Retina (tissue), 1 donor: ENCODE measurements around the gene CEBPE.
A peak's percentile ranks its signal among the peaks of the same experiment; 100 is the strongest.

Experiments used
- DNase-seq: peaks from one replicate; pipeline ENCODE4 v3.0.0-alpha.2; 2016

CEBPE gene

DNA sequence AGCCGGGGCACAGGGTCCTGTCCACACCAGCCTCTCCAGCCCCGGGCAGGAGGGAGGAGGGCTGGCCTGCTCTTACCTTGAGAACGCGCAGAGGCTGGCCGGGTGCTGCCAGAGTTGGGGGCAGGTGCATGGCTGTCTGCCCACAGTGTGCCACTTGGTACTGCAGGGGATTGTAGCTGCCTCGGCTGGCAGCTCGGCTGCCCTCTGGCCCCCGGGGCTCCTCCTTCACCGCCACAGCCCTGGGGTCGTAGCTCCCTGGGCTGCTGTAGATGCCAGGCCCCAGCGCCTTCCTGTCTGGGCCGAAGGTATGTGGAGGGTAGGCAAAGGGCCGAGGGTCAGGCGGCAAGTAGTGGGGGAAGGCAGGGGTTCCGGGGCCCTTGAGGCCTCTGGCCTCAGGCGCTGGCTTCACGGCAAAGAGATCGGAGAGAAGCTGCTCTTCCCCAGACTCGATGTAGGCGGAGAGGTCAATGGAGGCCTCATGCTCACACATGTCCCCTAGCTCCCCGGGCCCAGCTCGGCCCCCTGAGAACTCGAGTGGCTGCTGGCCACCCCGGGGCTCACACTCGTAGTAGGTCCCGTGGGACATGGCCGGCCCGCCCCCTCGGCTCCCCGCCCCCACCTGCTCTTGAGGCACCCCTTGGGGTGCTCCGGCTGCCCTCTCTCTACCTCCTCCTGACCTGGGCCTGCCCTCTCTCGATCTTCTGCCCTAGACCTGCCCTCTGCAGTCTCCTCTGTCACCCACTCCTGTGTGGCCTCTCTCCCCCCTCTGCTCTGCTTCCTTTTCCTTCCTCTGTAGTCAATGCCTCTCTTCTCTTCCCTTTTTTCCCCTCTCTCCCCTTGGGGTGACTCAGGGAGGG is at the start of gene CEBPE:
Gene CEBPE (minus strand): TSS at position 750 of the 857 bp plus-strand sequence. CDS start 164 bp downstream, at position 586.
- DNase-seq, result no peak

DNA sequence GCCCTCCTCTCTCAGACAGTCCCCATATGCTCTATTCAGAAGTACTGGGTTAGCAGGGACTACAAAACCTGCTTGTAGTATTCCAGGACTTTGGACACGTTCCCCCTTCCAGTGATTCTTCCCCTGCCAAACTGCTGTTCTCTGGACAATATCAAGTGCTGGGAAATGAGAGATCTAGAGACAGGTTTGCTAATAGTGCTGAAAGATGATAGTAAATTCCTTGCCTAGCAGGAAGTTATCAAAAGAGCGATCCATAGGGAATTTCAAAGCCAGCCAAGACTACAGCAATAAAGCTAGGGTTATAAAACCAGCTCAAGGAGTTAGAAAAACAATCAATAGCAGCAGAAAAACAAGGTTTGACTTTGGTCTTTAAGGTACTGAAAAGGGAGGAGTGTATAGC is 49.2 kb upstream of the CEBPE start:
- no peak for DNase-seq

DNA sequence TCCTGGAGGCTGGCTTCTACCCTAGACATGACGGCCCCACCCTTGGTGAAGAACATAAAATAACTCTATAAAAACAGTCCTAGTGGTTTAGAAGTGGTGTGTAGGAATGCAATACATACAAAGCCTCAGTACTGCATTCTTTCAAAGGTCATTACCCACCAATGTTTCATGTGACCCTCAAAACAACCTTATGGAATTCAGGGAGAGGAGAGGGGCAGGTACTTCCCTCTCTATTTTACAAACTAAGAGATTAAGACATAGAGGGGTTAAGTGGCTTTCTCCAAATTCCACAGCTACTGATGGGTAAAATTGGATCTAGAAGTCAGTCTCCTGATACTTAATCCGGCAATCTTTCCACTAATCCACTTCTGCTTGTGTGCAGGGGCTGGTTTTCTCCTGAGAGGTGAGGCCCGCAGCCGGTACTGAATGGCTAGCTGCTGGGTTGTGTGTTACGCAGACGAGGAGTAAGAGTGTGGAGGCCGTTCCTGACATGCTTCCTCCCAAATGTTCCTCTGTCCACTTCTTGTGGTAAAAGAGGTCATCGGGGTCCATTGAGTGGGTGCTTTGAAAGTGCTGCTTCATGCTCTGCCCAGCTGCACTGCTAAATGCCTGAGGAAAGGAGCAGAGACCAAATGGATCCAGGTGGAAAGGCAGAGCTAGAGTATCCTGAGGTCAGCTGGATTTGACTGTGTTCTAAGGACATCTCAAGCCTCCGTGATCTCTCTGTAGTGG is 48.2 kb upstream of the CEBPE start:
- DNase-seq, result no peak

DNA sequence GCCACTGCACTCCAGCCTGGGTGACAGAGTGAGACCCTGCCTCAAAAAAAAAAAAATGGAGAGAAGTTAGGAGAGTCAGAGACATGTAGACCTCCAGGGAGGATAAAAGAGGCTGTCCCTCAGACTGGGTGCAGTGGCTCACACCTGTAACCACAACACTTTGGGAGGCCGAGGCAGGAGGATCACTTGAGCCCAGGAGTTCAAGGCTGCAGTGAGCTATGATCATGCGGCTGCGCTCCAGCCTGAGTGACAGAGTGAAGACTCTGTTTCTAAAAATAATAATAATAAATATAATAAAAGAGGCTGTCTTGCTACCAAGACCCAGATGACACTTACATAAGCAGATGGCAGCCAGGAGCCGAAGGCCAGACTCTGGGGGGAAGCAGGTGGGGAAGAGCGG is 45.9 kb upstream of the CEBPE start:
- DNase-seq, result no peak

DNA sequence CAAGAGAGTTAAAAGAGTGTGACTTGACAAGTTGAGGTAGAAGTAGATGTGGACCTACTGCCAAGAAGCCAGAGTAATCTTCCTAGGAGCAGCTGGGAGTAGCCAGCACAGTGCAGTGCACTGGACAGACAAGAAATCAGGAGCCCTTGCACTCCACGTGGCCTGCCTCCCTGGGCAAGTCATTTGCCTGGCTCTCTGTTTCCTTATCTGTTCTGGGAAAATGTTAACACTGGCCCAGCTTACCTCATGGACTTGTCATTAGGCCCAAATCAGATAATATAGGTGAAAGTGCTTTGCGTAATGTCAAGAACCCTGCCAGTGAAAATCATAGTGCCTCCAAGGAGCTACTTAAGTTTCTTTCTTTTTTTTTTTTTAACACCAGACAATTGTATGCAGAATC is 45.2 kb upstream of the CEBPE start:
- no peak for DNase-seq

DNA sequence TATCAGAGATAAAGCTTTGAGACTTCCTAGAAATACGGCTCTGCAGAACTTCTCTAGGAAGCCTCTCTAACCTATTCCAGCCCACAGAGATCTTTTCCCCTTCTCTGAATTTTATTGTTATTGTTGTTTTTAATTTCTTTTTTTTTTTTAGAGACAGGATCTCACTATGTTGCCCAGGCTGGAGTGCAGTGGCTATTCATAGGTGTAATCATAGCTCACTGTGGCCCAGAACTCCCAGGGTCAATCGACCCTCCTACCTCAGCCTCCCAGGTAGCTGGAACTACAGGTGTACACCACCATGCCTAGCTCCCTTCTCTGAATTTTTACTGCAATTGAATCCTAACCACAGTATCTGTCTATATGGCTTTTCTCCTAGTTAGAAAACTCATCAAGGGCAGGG is 44.8 kb upstream of the CEBPE start:
- no peak for DNase-seq

DNA sequence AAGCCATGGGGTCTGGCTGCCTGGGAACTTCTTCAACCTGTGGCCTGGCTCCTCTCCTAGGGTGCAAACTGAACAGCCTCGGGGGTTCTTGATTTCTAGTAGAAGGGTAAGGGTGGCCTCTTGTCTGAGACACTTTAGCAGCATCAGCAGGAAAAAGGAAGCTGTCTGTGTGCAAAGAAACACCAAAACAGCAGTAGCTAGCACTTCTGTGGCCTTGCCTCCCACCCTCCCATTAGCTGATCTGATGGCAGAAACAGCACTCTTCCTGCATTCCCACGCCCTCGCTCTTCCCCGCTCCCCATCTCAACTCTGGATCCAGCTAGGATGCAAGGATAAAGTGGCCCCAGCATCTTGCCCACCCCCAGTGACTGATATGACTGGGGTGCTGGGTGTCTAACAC is 43.7 kb upstream of the CEBPE start:
- no peak for DNase-seq

DNA sequence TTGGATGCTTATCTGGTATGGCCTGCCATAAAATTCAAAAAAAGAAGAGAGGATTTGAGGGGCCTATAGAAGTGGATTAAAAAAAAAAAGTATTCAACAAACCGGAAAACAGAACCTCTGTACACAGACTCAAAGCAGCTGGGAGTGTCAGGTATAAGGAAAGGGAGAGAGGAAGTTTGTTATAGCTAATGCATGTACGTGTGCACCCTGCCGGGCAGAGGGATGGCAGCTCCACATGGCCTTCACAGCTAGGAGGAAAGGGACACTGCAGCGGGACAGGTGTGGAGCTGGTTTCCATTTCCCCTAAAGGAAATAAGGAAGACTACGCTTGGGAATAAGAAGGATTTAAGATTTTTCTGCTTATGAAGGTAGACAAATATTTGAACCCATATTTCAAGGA is 43.0 kb upstream of the CEBPE start:
- no peak for DNase-seq

DNA sequence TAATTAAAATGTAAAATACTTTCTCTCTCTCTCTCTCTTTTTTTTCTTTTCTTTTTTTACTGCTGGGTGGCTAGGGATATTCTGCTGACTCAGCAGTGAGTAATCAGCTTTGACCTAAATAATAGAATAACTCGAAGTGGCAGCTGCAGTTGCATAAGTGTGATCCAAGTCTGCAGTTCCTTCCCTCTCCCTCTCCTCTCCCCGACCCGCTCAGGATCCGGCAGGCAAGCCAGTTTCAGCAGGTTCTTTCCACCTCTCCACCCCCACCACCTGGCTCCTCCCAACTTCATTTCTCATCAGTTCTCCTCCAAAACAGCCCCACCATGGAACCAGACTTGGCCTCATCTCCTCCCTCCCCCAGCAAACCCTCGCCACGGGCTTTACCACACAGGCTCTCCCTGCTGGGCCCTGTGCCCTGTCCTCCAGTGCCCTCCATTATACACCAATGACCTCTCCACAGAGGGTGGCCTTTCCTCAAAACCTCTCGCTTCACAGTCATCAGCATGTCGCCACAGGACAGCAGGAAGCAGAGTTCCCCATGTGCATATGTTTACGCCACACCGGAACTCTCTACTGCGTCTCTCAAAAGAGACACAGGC is 42.0 kb upstream of the CEBPE start:
- peak; percentile 79 for DNase-seq

DNA sequence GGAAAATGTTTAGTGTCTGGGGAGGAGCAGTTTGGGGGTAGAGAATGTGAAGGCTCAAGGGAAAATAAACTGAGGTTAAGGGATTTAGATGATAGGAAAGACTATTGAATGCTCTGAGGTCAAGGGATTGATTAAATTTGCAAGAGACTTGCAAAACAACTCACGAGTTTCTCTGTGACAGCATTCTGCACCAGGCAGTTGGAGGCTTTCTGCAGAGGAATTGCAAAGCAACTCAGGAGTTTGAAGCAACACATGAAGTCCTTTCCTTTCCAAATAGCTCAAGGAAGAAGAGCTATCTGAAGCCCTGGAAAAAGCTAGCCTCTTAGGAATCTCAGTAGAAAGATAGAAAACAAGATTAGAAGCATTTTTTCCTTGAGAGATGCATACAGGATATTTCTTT is 40.5 kb upstream of the CEBPE start:
- no peak for DNase-seq

DNA sequence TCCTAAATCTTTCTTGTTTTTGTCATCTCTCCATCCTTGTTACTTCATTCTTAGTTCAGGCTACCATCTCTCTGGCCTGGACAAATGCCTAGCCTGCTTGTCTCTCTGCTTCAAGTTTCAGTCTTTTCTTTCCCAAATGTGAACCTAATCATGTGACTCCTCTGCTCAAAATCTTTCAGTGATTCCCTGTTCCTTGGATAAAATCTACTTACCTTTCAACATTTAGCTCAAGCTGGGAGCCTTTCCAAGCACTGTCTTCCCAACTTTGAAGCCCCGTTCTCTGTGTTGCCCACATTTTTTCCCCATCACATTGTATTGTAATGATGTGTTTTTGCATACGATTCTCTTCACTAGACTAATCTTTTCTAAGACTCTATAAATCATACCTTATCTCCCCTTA is 39.7 kb upstream of the CEBPE start:
- no peak for DNase-seq

DNA sequence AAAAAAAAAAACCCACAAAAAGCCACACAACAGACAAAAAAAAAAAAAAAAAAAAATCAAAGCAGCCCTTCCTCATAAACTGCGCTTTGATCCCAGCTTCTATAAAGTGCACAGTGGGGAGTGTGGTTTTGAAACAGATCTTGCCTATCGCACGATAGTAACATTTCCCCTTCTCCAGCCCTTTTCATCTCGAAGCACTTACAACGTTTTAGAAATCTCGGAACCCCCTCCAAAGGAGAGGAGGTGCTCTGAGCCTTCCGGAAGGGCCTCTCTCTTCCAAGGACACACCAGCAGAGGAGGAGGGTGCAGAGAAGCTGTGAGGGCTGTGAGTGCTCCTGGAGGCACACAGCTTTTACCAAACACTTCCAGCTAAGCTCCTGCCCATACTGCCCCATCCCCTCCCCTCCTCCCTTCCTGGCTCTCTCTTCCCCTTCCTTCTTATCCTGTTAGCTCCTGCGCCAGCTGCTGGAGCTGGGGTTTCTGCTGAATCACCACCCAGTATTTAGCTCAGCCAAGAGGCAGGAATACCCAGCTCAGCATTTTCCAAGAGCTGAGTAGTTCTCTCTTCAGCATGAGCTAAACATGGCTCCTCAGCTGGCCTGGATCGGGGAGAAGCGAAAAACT is 36.0 kb upstream of the CEBPE start:
- DNase-seq, result peak; percentile 34

DNA sequence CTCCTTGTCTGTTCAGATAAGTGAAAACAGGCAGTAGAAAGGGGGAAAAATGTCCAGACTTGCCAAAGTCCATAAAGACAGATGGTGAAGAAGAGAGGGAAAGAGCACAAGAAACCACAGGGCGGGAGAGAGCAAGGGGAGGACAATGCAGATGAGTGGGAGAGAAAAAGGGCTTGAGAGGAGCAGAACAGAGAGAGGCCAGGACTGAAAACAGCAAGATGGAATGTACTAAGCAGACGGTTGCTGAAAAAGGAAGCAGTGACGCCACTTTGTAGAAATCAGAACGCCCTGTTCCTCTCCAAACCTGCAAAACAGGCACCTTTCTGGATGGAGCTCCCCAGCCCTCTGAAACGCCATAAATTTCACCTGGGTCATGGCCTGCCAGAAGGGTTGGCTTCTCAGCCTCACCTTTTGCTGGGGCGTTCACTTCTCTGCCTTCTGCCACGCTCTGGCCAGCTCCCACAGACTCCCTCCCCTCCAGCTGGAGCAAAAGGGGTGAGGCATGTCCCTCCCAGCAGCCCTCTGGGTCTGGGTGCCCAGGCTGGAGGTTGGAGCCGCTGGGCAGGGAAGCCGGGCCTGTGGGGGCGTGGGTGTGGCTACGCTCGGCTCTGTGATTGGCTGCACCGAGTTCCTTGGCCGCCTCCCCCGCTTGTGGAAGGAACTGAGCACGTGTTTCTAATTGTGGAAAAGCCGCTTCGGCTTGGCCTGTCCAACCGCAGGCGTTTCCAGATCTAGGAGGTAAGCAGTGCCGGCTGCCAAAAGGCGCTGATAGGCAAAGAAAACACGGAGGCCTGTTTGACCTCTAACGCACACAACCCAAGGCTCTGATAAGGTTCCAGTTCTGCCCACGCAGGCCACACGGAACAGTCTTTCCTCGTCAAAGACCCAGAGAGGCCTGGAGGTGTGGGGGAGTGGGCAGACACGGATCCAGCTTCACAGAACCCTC is 35.1 kb upstream of the CEBPE start:
- no peak for DNase-seq

DNA sequence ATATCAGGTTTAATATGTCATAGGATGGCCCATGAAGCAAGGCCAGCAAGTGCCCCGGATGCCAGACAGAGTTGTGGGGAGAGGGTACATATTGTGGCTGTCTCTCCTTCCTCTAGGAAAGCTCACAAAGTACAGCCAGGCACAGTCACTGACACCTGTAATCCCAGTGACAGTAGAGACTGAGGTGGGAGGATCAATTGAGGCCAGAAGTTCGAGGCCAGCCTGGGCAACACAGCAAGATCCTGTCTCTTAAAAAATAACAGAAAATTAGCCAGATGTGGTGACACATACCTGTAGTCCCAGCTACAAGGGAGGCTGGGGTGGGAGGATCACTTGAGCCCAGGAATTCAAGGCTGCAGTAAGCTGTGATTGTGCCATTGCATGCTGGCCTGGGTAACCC is 32.3 kb upstream of the CEBPE start:
- DNase-seq, result no peak

DNA sequence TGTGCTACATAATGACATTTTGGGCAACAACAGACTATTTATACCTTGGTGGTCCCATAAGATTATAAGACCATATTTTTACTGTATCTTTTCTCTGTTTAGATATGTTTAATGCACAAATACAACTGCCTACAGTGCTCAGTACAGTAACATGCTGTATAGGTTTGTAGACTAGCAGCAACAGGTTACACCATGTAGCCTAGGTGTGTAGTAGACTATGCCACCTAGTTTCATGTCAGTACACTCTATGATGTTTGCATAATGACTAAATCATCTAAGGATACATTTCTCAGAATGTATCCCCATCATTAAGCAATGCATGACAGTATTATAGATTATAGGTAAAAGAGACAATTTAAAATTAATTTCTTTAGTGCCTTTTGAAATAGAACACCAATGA is 30.7 kb upstream of the CEBPE start:
- no peak for DNase-seq

DNA sequence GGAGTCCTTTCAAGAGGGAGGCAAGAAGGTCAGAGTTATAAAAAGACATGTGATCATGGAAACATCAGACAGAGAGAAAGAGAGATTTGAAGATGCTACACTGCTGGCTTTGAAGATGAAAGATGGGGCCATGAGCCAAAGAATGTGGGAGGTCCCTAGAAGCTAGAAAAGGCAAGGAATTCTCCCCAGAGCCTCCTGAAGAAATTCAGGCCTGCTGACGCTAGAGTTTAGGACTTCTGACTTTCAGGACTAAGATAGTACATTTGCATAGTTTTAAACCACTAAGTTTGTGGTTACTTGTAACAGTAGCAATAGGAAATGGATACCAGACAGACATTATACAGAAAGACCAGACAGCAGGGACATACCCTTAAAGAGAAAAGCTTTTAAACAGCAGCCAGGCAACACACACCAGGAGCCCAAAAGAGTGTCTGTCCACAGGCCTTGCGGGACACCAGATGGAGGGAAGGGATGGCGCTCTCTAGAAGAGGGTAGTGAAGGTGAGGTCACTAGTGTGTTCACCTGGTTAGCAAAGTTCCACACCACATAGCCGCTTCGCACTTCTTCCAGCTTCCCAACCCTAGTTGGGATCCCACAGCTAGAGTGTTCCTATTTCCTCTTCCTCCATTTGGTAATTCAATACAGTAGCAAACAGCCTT is 29.7 kb upstream of the CEBPE start:
- DNase-seq, result no peak

DNA sequence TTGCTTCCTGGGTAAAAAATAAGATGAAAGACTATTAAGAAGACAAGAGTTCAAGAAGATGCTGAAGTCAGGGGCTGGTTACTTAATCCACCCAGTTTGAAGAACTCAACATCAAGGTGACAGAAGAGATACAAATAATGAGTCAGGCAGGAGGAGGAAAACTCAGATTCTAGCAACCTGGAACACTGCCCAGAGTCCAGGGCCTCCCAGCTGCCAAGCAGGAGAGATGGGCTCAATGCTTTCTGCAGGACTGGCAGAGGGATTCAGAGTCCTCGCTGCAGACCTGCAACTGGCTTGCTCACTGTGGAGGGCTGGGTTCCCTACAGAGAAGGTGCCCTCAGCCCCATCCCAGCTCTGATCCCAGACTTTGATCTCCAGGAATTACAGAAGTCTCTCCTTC is 28.6 kb upstream of the CEBPE start:
- DNase-seq, result no peak

DNA sequence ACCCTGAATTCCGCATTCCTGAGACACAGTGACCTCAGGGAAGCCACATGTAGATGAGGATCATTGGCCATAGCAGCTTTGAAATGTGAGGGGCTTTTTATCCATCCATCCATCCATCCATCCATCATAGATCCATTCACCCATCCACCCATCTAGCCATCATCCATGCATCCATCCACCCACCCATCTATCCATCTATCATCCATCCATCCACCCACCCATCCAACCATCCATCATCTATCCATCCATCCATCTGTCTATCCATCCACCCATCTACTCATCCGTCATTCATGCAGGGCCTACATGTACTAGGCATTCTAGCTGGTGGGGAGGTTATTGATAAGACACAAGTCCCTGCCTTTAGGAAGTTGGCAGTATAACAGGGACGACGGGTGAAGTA is 27.9 kb upstream of the CEBPE start:
- DNase-seq, result no peak

DNA sequence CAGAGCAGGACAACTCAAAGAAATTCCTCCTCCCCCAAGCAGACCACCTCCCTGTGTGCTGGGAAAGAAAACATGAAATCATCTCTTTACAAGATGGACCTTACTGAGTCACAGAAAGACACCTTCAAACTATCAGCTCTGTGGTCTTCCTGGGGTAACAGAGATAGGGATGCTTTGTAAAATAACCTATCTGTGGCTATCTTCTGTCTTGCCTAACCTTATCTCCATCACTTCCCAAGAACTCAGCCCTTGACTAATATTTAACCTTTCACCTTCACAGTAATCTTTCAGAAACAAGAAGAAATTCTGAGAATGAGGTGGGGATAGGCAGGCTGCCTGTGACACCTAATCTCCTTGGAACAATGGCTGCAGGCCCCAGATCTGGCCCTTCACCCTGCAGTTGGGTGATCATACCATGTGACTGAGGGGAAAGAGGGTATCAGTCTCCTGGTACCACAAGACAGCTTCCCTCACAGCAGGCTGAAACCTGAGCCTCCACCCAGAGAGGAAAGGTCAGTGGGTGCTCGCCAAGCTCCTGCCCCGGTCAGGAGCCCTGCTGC is 27.4 kb upstream of the CEBPE start:
- DNase-seq, result no peak

DNA sequence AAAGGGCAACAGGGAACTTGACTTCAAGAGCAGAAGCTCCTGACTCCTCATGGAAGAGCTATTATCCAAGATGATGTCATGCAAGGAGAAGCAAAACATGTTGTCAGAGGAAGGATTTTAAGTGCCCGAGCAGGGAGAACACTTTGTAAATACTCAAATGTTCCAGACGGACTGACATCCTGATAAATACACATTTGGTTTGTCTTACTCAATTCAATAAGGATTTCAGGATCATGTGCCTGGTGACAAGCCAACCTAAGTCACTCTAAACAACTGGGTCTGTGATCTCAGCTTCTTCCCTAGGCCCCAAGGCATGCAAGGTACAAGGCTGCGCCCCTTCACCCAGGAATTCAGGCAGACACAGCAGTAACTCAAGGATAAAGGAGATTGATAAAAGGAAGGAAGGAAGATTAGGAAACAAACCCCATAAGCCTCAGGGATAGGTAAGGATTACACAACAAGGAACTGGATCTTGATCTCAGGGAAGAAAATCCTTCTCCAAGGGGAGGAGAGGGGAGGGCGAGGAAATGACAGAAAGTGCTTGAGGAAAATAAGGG is 26.8 kb upstream of the CEBPE start:
- DNase-seq, result no peak

DNA sequence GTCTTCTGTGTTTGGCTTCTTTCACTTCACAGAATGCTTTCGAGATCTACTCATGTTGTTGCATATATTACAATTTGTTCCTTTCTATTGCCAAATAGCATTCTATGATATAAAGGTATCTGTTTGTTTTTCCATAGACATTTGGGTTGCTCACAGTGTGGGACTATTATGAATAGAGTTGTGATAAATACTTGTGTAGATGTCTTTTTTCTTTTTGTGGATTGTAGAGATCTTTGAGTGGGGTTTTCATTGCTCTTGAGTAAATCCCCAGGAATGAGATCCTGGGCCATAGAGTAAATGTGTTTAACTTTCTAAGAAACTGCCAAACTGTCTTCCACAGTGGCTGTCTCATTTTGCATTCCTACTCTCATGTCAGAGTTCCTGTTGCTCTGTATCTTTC is 24.9 kb upstream of the CEBPE start:
- no peak for DNase-seq
